Measurements from ENCODE around the gene GLTP. TPM values are rescaled to one million over a fixed set of nuclear protein-coding genes. Genes with fewer than 3 reads are reported as not detected.

The GLTP gene
- total RNA-seq, 1 experiment from 2014 or later = 78.2 TPM

DNA sequence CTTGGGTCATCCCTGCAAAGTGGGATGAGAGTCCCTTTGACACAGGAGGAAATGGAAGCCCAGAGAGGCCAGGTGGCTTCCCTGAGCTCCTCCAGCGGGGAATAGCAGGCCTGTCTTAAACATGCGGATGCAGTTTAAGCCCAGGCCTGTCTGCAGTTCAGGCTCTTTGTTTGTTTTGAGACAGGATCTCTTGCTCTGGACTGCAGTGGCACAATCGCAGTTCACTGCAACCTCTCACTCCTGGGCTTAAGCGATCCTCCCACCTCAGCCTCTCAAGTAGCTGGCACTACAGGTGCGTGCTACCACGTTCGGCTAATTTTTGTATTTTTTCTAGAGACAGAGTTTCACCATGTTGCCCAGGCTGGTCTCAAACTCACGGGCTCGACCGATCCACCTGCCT, 50.7 kb downstream of the GLTP start:
- Histone ChIP-seq H2AFZ (ENCODE audit: low read length) (no peak overlapping the region), H3K9me3 (ENCODE audit: low read length) (no peaks in the 10 kb centered on the region), H3K27ac (ENCODE audit: low read length) (no peak overlapping the region), H3K4me1 (ENCODE audit: insufficient read depth, low read length) (no peaks in the 10 kb centered on the region), H3K79me2 (ENCODE audit: low read length) (no peaks in the 10 kb centered on the region), H3K9me2 (replicated peaks; ENCODE audit: low read length) (no peaks in the 10 kb centered on the region), H3K4me2 (ENCODE audit: low read length) (no peak overlapping the region), H3F3A (ENCODE audit: low read length, unreplicated experiment) (no peaks in the 10 kb centered on the region), H3K9ac (ENCODE audit: low read length) (no peak overlapping the region), H3K4me3 (ENCODE audit: low read length) (no peak overlapping the region), H4K20me1 (ENCODE audit: low read length) (no peaks in the 10 kb centered on the region), H3K36me3 (ENCODE audit: low read depth, low read length) (no peaks in the 10 kb centered on the region), H3K27me3 (ENCODE audit: low read length) (no peaks in the 10 kb centered on the region)
- ChIA-PET CTCF (no interaction called here), POLR2A (ENCODE audit: unreplicated experiment) (no interaction called here)
- DNase-seq (no peak), ATAC-seq (no peak)
- no TSS peak for BruUV-seq (replicated peaks)
- TF ChIP-seq, protein P1, sequence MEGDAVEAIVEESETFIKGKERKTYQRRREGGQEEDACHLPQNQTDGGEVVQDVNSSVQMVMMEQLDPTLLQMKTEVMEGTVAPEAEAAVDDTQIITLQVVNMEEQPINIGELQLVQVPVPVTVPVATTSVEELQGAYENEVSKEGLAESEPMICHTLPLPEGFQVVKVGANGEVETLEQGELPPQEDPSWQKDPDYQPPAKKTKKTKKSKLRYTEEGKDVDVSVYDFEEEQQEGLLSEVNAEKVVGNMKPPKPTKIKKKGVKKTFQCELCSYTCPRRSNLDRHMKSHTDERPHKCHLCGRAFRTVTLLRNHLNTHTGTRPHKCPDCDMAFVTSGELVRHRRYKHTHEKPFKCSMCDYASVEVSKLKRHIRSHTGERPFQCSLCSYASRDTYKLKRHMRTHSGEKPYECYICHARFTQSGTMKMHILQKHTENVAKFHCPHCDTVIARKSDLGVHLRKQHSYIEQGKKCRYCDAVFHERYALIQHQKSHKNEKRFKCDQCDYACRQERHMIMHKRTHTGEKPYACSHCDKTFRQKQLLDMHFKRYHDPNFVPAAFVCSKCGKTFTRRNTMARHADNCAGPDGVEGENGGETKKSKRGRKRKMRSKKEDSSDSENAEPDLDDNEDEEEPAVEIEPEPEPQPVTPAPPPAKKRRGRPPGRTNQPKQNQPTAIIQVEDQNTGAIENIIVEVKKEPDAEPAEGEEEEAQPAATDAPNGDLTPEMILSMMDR (conservative IDR thresholded peaks at IDR 0.05; ENCODE audit: low read depth, low read length) = no peak
- TF ChIP-seq EZH2 (IDR thresholded peaks at IDR 0.05; ENCODE audit: low read length, unreplicated experiment) (no peak), EZH2phosphoT487 (IDR thresholded peaks at IDR 0.05; ENCODE audit: borderline replicate concordance, low read length) (no peak)
- intact Hi-C loops (cut with micrococcal nuclease) = no loop called here

DNA sequence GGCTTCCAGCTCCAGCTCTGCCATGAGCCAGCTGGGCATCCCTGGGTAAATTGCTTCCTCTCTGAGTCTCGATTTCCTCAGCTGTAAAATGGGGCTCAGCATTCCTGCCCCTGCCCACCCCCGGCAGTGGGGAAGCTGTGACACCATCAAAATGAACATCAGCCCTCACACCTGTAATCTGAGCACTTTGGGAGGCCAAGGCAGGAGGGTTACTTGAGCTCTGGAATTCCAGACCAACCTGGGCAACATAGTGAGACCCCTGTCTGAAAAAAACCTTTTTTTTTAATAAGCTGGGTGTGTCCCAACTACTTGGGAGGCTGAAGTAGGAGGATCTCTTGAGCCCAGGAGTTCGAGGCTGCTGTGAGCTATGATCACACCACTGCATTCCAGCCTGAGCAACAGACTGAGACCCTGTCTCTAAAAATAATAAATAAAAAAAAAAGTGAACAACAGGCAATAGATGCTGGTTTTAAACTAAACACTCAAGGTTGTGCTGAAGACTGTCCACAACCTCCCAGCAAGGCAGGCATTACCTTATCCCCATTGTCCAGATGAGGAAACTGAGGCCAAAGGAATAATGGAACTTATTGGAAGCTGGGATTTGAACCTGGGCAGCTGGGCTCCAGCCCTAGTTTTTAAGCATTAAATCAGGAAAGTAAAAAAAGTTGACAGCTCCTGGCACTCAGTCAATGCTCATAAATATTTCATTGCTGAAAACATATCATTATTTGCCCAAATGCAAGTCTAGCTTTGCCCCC, 51.4 kb downstream of the GLTP start:
- ATAC-seq (no peak), DNase-seq (no peak)
- Histone ChIP-seq H4K20me1 (ENCODE audit: low read length) (no peaks in the 10 kb centered on the region), H3K79me2 (ENCODE audit: low read length) (no peaks in the 10 kb centered on the region), H2AFZ (ENCODE audit: low read length) (no peak overlapping the region), H3K9me3 (ENCODE audit: low read length) (no peaks in the 10 kb centered on the region), H3K4me2 (ENCODE audit: low read length) (no peak overlapping the region), H3K27ac (ENCODE audit: low read length) (no peak overlapping the region), H3K27me3 (ENCODE audit: low read length) (no peaks in the 10 kb centered on the region), H3K9me2 (replicated peaks; ENCODE audit: low read length) (no peaks in the 10 kb centered on the region), H3K4me1 (ENCODE audit: insufficient read depth, low read length) (no peaks in the 10 kb centered on the region), H3K36me3 (ENCODE audit: low read depth, low read length) (no peaks in the 10 kb centered on the region), H3F3A (ENCODE audit: low read length, unreplicated experiment) (no peaks in the 10 kb centered on the region), H3K9ac (ENCODE audit: low read length) (no peak overlapping the region), H3K4me3 (ENCODE audit: low read length) (no peak overlapping the region)
- CTCF ChIA-PET = no interaction called here
- no TSS peak for BruUV-seq (replicated peaks)
- no peak for TF ChIP-seq EZH2 (IDR thresholded peaks at IDR 0.05; ENCODE audit: low read length, unreplicated experiment)
- no peak for TF ChIP-seq EZH2phosphoT487 (IDR thresholded peaks at IDR 0.05; ENCODE audit: borderline replicate concordance, low read length)
- TF ChIP-seq, protein P1 (conservative IDR thresholded peaks at IDR 0.05; ENCODE audit: low read depth, low read length) = no peak
- intact Hi-C loops (cut with micrococcal nuclease) = no loop called here
- POLR2A ChIA-PET (ENCODE audit: unreplicated experiment) = no interaction called here

Measured in PC-3 (cell line).